Loucy (cell line): ENCODE results near the gene WWOX.

Source experiments
- CTCF ChIP-seq: fragments of 200-600 bp; sonication (generic); conservative IDR thresholded peaks from 2 replicates; pipeline ENCODE4 v1.5.1; 2014; ENCODE audit warnings: mild to moderate bottlenecking, antibody characterized with exemption, low read length
- EZH2phosphoT487 ChIP-seq: fragments of 200-600 bp; IDR thresholded peaks from 2 replicates; pipeline ENCODE4 v1.6.1; 2018; ENCODE audit warnings: antibody characterized with exemption, mild to moderate bottlenecking, moderate library complexity, borderline replicate concordance

GRCh38 chr16:79184464-79185030, 1085.1 kb downstream of the WWOX start:
- TF ChIP-seq EZH2phosphoT487 (no peak), CTCF (no peak)
